Immature natural killer cell (primary cell): Measurements from ENCODE around the gene PLP2. TPM values are rescaled to one million over a fixed set of nuclear protein-coding genes. Genes with fewer than 3 reads are reported as not detected.
"Not testable (repeated sequence)": the region's sequence is repeated elsewhere in the genome, so short reads cannot be mapped to it uniquely, and the experiment has no call there.

Experiments used
- DNase-seq, 3 donors: peaks; one replicate each; pipeline ENCODE4 v3.0.0; 2022; ENCODE audit warnings: mixed read lengths in 1 of 3
- H3K27ac Mint-ChIP-seq, 6 donors: one replicate each; pipeline ENCODE4 v1.8.0; 2020; ENCODE audit warnings: mixed read lengths in 6 of 6, mild to moderate bottlenecking in 5 of 6, inconsistent platforms in 4 of 6, moderate library complexity in 3 of 6
- H3K27me3 Mint-ChIP-seq, 3 donors: one replicate each; pipeline ENCODE4 v1.8.0; 2020 to 2021; ENCODE audit warnings: low read depth in 3 of 3, mild to moderate bottlenecking in 3 of 3, mixed read lengths in 3 of 3, moderate library complexity in 3 of 3, inconsistent platforms in 1 of 3
- H3K36me3 Mint-ChIP-seq, 3 donors: one replicate each; pipeline ENCODE4 v1.8.0; 2020; ENCODE audit warnings: mixed read lengths in 3 of 3, inconsistent platforms in 2 of 3, mild to moderate bottlenecking in 2 of 3
- H3K4me1 Mint-ChIP-seq, 2 donors: one replicate each; pipeline ENCODE4 v1.8.0; 2020; ENCODE audit warnings: inconsistent platforms in 2 of 2, mild to moderate bottlenecking in 2 of 2, mixed read lengths in 2 of 2, moderate library complexity in 1 of 2
- H3K4me3 Mint-ChIP-seq, 5 donors: one replicate each; pipeline ENCODE4 v1.8.0; 2020; ENCODE audit warnings: mild to moderate bottlenecking in 5 of 5, mixed read lengths in 5 of 5, inconsistent platforms in 3 of 5, moderate library complexity in 3 of 5
- H3K9me3 Mint-ChIP-seq, 6 donors: one replicate each; pipeline ENCODE4 v1.8.0; 2020; ENCODE audit warnings: mild to moderate bottlenecking in 6 of 6, mixed read lengths in 6 of 6, inconsistent platforms in 4 of 6, moderate library complexity in 3 of 6
- polyA plus RNA-seq, 3 donors: library from polyadenylated mRNA; unstranded; fragments of 300-500 nt; fragmentation: Illumina TruSeq; gene quantifications; one replicate each; pipeline ENCODE4 v1.2.3, GENCODE V29; 2021

The PLP2 gene
- polyA plus RNA-seq, 3 donors from 2014 or later = 40.5 to 64.6 (median 45.7) TPM

- Mint-ChIP-seq H3K27me3 (peaks cover 10 to 20% (median 17%) of the 10 kb centered on the region in 3 donors), H3K36me3 (no peaks in the 10 kb centered on the region), H3K9me3 (no peaks in the 10 kb centered on the region), H3K27ac (peak overlapping the region; percentile 90 to 100 (median 99)), H3K4me3 (peak overlapping the region; percentile 81 to 96 (median 90)), H3K4me1 (peaks cover 28 to 37% of the 10 kb centered on the region in 2 donors)
- DNase-seq = no peak
Observed at GRCh38 chrX:49167740-49168108, 4.0 kb upstream of the PLP2 start.

DNA sequence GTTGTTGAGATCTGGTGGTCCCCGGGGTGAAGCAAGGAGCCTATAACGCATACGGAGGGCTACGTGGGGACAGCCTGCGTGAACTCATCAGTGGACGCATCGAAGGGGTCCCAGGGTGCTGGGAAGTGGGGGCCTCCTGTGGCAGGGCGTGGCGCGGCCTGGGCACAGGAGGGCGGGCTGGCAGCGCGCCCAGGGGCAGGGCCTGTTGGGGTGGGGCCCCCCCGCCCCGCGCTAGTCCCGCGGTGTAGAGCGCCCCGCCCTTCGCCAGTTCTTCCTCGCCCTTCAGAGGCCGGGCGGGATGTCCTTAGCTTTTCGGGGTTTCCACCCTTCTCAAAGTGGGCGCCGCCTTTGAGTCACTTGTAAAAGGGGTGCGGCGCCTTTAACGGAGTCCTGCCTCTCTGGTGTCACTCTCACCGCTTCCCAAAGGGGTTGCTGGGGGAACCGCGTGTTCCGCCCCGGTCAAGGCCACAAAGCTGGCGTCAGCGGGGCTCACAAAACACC lies 632 bp downstream of the PLP2 start:
- DNase-seq = peak; percentile 50 to 57 (median 50)

GRCh38 chrX:49173544-49173943 lies 1.8 kb downstream of the PLP2 start:
- not testable (repeated sequence) for H3K27me3 Mint-ChIP-seq, H3K9me3 Mint-ChIP-seq, DNase-seq, H3K36me3 Mint-ChIP-seq
- H3K4me1 Mint-ChIP-seq = peaks cover 11 to 18% of the 10 kb centered on the region in 2 donors
- peak overlapping the region in 4 of 5 donors; percentile 75 to 88 (median 78) for H3K4me3 Mint-ChIP-seq
- H3K27ac Mint-ChIP-seq = peak overlapping the region in 3 of 6 donors; percentile 49 to 81 (median 73)

More for the DNA sequence above, 632 bp downstream of the PLP2 start:
- Mint-ChIP-seq H3K36me3 (peaks cover 0 to 5% (median 0%) of the 10 kb centered on the region in 3 donors), H3K4me3 (peak overlapping the region; percentile 80 to 88 (median 80)), H3K27ac (peak overlapping the region; percentile 72 to 86 (median 82)), H3K4me1 (peaks cover 19 to 27% of the 10 kb centered on the region in 2 donors), H3K27me3 (peaks cover 2 to 8% (median 4%) of the 10 kb centered on the region in 3 donors), H3K9me3 (no peaks in the 10 kb centered on the region)

- H3K27me3 Mint-ChIP-seq = peaks cover 0 to 5% (median 2%) of the 10 kb centered on the region in 3 donors
- peak overlapping the region in 1 of 6 donors; percentile 38 for H3K27ac Mint-ChIP-seq
- peaks cover 11 to 18% of the 10 kb centered on the region in 2 donors for H3K4me1 Mint-ChIP-seq
- peak overlapping the region in 1 of 5 donors; percentile 15 for H3K4me3 Mint-ChIP-seq
- H3K36me3 Mint-ChIP-seq = peaks cover 0 to 12% (median 0%) of the 10 kb centered on the region in 3 donors
- H3K9me3 Mint-ChIP-seq = no peaks in the 10 kb centered on the region
- no peak for DNase-seq
Observed at GRCh38 chrX:49174723-49175122, 3.0 kb downstream of the PLP2 start.

DNA sequence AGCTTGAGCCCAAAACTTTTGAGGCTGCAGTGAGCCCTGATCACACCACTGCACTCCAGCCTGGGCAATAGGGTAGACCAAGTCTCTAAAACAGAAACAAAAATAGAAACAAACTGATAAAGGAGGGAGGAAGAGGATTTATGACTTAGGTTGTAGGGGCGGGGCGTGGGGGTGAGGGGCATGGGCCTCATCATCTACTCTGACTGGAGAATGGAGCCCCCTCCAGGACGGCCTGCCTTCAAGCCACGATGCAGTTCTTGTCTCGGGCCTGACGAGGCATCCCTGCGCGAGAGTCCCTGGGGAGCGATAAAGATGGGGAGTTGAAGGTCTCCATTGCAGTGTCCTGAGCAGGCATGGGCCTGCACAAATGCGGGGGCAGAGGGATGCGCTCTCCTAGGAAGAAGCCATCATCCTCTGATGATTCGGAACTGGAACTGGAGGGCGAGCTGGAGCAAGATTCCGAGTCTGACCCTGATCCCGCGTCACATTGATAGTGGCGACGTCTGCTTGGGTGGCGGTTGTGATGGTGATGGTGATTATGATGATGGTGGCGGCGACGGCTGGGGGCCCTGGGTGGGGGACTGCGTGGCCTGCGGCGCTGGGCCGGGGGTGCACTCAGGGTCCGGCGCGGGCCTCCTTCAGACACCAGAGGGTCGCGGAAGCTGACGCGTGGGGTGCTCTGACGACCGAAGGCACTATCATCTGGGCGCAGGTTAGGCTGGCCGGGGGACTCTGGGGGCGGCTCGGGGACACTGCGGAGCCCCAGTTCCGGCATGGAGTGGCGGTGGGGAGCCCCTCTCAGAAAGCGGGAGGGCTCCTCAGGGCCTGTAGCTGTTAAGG lies 4.0 kb downstream of the PLP2 start:
- Mint-ChIP-seq H3K36me3 (peaks cover 3 to 12% (median 5%) of the 10 kb centered on the region in 3 donors), H3K4me3 (no peak overlapping the region), H3K9me3 (no peaks in the 10 kb centered on the region), H3K4me1 (peaks cover 11 to 18% of the 10 kb centered on the region in 2 donors), H3K27ac (no peak overlapping the region), H3K27me3 (peaks cover 2 to 5% (median 2%) of the 10 kb centered on the region in 3 donors)
- DNase-seq = no peak

DNA sequence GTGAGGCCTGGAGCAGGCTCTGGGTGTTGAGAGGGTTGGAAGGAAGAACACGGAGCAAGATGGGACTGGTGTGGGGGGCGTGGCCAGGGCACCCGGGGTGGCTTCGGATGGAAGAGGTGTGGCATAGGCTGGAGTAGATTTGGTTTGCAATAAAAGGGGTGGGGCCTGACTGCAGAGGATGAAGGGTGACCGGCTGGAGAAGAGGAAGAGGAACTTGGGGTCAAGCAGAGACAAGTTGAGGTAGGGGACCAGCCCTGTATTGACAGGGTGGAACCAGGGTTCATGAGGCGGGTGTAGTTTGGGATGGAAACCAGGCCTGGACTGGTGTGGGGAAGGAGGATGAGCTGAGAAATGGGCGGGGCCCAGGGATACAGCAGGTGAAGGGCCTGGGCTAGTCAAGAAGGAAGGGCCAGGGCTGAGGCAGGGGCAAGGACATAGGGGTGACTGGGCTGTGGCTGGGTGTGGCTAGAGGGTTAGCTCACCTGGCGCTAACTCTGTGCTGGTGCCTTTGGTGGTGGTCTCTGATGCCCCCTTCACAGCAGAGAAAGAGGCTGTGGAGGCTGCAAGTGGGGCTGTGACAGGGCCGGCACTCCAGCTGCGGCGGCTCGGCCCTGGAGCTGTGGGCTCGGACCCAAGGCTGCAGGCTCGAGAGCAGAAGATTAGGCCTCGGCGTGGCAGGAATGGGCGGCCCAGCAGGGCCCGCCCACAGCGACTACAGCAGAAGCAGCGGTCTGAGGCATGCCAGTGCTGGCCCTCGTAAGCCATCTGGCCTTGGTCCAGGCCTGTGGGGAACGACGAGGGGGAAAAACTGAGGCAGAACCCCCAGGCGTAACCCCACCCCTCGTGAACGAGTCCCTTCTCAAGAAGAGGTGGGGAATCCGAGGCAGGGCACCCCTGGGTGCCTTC lies 5.0 kb downstream of the PLP2 start:
- Mint-ChIP-seq H3K36me3 (peaks cover 4 to 12% (median 6%) of the 10 kb centered on the region in 3 donors), H3K4me3 (no peak overlapping the region), H3K27me3 (peaks cover 2 to 5% (median 2%) of the 10 kb centered on the region in 3 donors), H3K4me1 (peaks cover 11 to 18% of the 10 kb centered on the region in 2 donors), H3K27ac (peak overlapping the region in 2 of 6 donors; percentile 49 to 73), H3K9me3 (no peaks in the 10 kb centered on the region)
- DNase-seq = no peak

- H3K4me1 Mint-ChIP-seq = peaks cover 11 to 15% of the 10 kb centered on the region in 2 donors
- no peaks in the 10 kb centered on the region for H3K9me3 Mint-ChIP-seq
- peaks cover 2 to 5% (median 2%) of the 10 kb centered on the region in 3 donors for H3K27me3 Mint-ChIP-seq
- H3K4me3 Mint-ChIP-seq = no peak overlapping the region
- DNase-seq = no peak
- H3K27ac Mint-ChIP-seq = peak overlapping the region in 2 of 6 donors; percentile 36 to 48
- peaks cover 4 to 12% (median 8%) of the 10 kb centered on the region in 3 donors for H3K36me3 Mint-ChIP-seq
Observed at GRCh38 chrX:49177338-49177833, 5.7 kb downstream of the PLP2 start.

GRCh38 chrX:49177873-49178480 lies 6.3 kb downstream of the PLP2 start:
- Mint-ChIP-seq H3K27ac (no peak overlapping the region), H3K27me3 (peaks cover 2 to 4% (median 2%) of the 10 kb centered on the region in 3 donors), H3K9me3 (no peaks in the 10 kb centered on the region), H3K4me1 (peaks cover 5 to 10% of the 10 kb centered on the region in 2 donors), H3K36me3 (peaks cover 4 to 12% (median 10%) of the 10 kb centered on the region in 3 donors), H3K4me3 (no peak overlapping the region)
- DNase-seq = no peak

GRCh38 chrX:49178537-49178936 lies 6.8 kb downstream of the PLP2 start:
- no peak for DNase-seq
- Mint-ChIP-seq H3K36me3 (peaks cover 4 to 12% (median 10%) of the 10 kb centered on the region in 3 donors), H3K4me3 (no peak overlapping the region), H3K27ac (no peak overlapping the region), H3K9me3 (no peaks in the 10 kb centered on the region), H3K4me1 (peaks cover 0 to 4% of the 10 kb centered on the region in 2 donors), H3K27me3 (peaks cover 2% of the 10 kb centered on the region in 3 donors)

DNA sequence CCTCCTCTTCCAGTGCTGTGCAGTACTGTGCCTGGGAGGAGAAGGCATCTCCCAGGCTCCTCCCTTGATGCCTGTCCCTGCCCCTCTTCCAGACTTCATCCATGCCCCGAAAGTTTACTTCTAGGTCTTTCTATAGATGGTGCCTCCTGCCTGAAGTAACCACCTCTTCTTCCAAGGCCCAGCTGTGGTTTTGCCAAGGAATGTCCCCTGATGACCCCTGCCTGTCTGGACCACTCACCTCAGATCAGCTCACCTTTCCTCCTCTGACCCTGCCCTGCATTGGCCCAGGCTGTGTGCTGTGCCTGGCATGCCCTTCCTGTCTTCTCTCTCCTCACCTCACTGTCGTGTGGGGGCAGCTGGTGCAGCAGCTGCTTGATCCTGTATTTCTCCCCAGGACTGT lies 7.7 kb downstream of the PLP2 start:
- Mint-ChIP-seq H3K4me3 (no peak overlapping the region), H3K36me3 (peaks cover 4 to 12% (median 10%) of the 10 kb centered on the region in 3 donors), H3K4me1 (peaks cover 0 to 10% of the 10 kb centered on the region in 2 donors), H3K9me3 (no peaks in the 10 kb centered on the region), H3K27ac (peak overlapping the region in 1 of 6 donors; percentile 8), H3K27me3 (peaks cover 2% of the 10 kb centered on the region in 3 donors)
- DNase-seq = no peak

GRCh38 chrX:49183701-49184281 lies 12.1 kb downstream of the PLP2 start:
- Mint-ChIP-seq H3K27me3 (peaks cover 0 to 2% (median 2%) of the 10 kb centered on the region in 3 donors), H3K4me3 (peak overlapping the region in 1 of 5 donors; percentile 33), H3K36me3 (peaks cover 4 to 10% (median 7%) of the 10 kb centered on the region in 3 donors), H3K4me1 (peaks cover 8 to 16% of the 10 kb centered on the region in 2 donors), H3K9me3 (no peaks in the 10 kb centered on the region), H3K27ac (no peak overlapping the region)
- no peak for DNase-seq
